Measurements from ENCODE around the gene TMED4.

The TMED4 gene

DNA sequence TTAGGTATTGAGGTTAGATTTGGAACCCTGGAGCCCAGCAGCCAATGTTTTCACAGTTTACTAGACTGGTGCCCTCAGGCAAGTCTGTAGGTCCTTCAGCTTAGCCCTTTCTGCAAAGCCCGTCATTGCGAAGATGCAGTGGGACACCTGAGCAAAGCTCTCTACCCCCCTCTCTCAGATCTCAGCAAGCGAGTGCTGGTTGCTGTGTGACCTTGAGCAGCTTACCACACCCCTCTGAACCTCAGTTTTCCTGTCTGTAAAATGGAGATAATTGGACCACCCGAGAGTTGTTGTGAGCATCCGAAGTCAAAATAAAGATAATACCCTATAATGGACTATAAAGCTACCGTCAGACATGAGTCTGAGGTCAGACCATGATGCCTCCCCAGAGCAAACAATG is 44.6 kb downstream of the TMED4 start:
- no peaks in the 10 kb centered on the region for H4K20me1 ChIP-seq (ENCODE audit: insufficient read depth)
- H3K27ac ChIP-seq: no peak overlapping the region
- TF ChIP-seq, protein P1, sequence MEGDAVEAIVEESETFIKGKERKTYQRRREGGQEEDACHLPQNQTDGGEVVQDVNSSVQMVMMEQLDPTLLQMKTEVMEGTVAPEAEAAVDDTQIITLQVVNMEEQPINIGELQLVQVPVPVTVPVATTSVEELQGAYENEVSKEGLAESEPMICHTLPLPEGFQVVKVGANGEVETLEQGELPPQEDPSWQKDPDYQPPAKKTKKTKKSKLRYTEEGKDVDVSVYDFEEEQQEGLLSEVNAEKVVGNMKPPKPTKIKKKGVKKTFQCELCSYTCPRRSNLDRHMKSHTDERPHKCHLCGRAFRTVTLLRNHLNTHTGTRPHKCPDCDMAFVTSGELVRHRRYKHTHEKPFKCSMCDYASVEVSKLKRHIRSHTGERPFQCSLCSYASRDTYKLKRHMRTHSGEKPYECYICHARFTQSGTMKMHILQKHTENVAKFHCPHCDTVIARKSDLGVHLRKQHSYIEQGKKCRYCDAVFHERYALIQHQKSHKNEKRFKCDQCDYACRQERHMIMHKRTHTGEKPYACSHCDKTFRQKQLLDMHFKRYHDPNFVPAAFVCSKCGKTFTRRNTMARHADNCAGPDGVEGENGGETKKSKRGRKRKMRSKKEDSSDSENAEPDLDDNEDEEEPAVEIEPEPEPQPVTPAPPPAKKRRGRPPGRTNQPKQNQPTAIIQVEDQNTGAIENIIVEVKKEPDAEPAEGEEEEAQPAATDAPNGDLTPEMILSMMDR (conservative IDR thresholded peaks at IDR 0.05; ENCODE audit: low read depth, low read length): no peak
- no peaks in the 10 kb centered on the region for H3K79me2 ChIP-seq (ENCODE audit: insufficient read depth, low read depth)
- no peak overlapping the region for H3K9ac ChIP-seq
- H3K27me3 ChIP-seq (ENCODE audit: insufficient read depth, low read depth): no peaks in the 10 kb centered on the region
- H3K36me3 ChIP-seq (ENCODE audit: insufficient read depth): no peaks in the 10 kb centered on the region
- H3K4me1 ChIP-seq (ENCODE audit: low read depth, poor library complexity, severe bottlenecking): no peaks in the 10 kb centered on the region
- no peak overlapping the region for H3K4me3 ChIP-seq (IDR thresholded peaks at IDR 0.05; ENCODE audit: insufficient read depth, low read depth, low read length)
- no peak overlapping the region for H2AFZ ChIP-seq (ENCODE audit: low read depth)
- no peak overlapping the region for H3K4me2 ChIP-seq

- Histone ChIP-seq H3K27ac (no peak overlapping the region), H3K27me3 (ENCODE audit: insufficient read depth, low read depth) (no peaks in the 10 kb centered on the region), H3K79me2 (ENCODE audit: insufficient read depth, low read depth) (no peaks in the 10 kb centered on the region), H3K4me1 (ENCODE audit: low read depth, poor library complexity, severe bottlenecking) (no peaks in the 10 kb centered on the region), H4K20me1 (ENCODE audit: insufficient read depth) (no peaks in the 10 kb centered on the region), H3K4me2 (no peak overlapping the region), H3K36me3 (ENCODE audit: insufficient read depth) (no peaks in the 10 kb centered on the region), H3K9ac (no peak overlapping the region), H3K4me3 (IDR thresholded peaks at IDR 0.05; ENCODE audit: insufficient read depth, low read depth, low read length) (no peak overlapping the region), H2AFZ (ENCODE audit: low read depth) (no peak overlapping the region)
- TF ChIP-seq, protein P1 (conservative IDR thresholded peaks at IDR 0.05; ENCODE audit: low read depth, low read length): no peak
These were observed 45.9 kb downstream of the TMED4 start for GRCh38 chr7:44536090-44536489.

- Histone ChIP-seq H3K79me2 (ENCODE audit: insufficient read depth, low read depth) (no peaks in the 10 kb centered on the region), H3K4me2 (no peak overlapping the region), H3K9ac (no peak overlapping the region), H2AFZ (ENCODE audit: low read depth) (no peak overlapping the region), H4K20me1 (ENCODE audit: insufficient read depth) (no peaks in the 10 kb centered on the region), H3K4me1 (ENCODE audit: low read depth, poor library complexity, severe bottlenecking) (no peaks in the 10 kb centered on the region), H3K4me3 (IDR thresholded peaks at IDR 0.05; ENCODE audit: insufficient read depth, low read depth, low read length) (no peak overlapping the region), H3K36me3 (ENCODE audit: insufficient read depth) (no peaks in the 10 kb centered on the region), H3K27ac (no peak overlapping the region), H3K27me3 (ENCODE audit: insufficient read depth, low read depth) (no peaks in the 10 kb centered on the region)
- TF ChIP-seq, protein P1 (conservative IDR thresholded peaks at IDR 0.05; ENCODE audit: low read depth, low read length): no peak
These were observed 46.5 kb downstream of the TMED4 start for GRCh38 chr7:44535348-44536064.

DNA sequence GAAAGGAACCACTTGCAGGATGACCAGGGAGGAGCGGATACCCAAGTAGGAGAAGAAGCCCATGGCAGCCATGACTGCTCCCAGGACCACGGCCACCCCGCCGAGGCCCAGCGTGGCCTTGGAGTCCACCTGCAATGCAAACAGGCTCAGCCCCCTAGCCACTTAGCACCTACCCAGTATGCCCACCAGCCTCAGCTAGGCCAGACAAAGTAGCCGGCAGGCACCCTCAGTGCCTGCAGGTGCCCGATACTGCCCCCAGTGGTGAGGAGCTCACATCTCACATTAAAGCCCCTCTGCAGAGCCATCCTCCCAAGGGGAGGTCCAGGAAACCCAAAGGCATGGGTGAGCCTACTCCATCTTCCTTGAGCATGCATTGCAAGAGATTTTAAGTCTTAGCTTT is 47.5 kb downstream of the TMED4 start:
- H3K27ac ChIP-seq: no peak overlapping the region
- H2AFZ ChIP-seq (ENCODE audit: low read depth): no peak overlapping the region
- no peaks in the 10 kb centered on the region for H3K36me3 ChIP-seq (ENCODE audit: insufficient read depth)
- H3K27me3 ChIP-seq (ENCODE audit: insufficient read depth, low read depth): no peaks in the 10 kb centered on the region
- H3K79me2 ChIP-seq (ENCODE audit: insufficient read depth, low read depth): no peaks in the 10 kb centered on the region
- TF ChIP-seq, protein P1 (conservative IDR thresholded peaks at IDR 0.05; ENCODE audit: low read depth, low read length): peak; percentile 85
- H3K4me2 ChIP-seq: no peak overlapping the region
- no peak overlapping the region for H3K9ac ChIP-seq
- H4K20me1 ChIP-seq (ENCODE audit: insufficient read depth): no peaks in the 10 kb centered on the region
- no peak overlapping the region for H3K4me3 ChIP-seq (IDR thresholded peaks at IDR 0.05; ENCODE audit: insufficient read depth, low read depth, low read length)
- no peaks in the 10 kb centered on the region for H3K4me1 ChIP-seq (ENCODE audit: low read depth, poor library complexity, severe bottlenecking)

Data from KMS-11 (cell line).